H1 (cell line): ENCODE measurements around the gene CNPY4. TPM values are rescaled to one million over a fixed set of nuclear protein-coding genes. Genes with fewer than 3 reads are reported as not detected.

Source experiments
- CTCF ChIA-PET: fragments of 300-600 bp; sonication (Branson Sonifier 250); formaldehyde crosslinking; loops from one replicate; lab custom pipeline; 2021; ENCODE audit not compliant: partially characterized antibody; lab: Charles Lee
- POLR2A ChIA-PET: fragments of 300-600 bp; sonication (Branson Sonifier 250); formaldehyde crosslinking; loops from one replicate; lab custom pipeline; 2021; ENCODE audit warnings: inconsistent platforms; ENCODE audit not compliant: partially characterized antibody; lab: Charles Lee
- DNase-seq, 2 experiments: peaks; one replicate each; pipeline versions ENCODE4 v3.0.0 to v3.0.0-alpha.2; 2010 to 2022; ENCODE audit warnings: low spot score in 2 of 2, low read depth in 1 of 2, mixed read lengths in 1 of 2
- FAIRE-seq: peaks from 2 replicates; lab custom pipeline; 2011; peaks lifted over from hg19 to GRCh38; lab: Jason Lieb, UNC
- H2AFZ ChIP-seq: 2 replicates; pipeline ENCODE4 v1.8.1; 2012; ENCODE audit warnings: low read length, inconsistent platforms
- H2AK5ac ChIP-seq: 2 replicates; pipeline ENCODE4 v1.6.1; 2013; ENCODE audit warnings: low read depth, low read length
- H2BK120ac ChIP-seq: replicated peaks from 2 replicates; pipeline ENCODE3; 2013; ENCODE audit warnings: low read depth, low read length, inconsistent platforms
- H2BK12ac ChIP-seq: 2 replicates; pipeline ENCODE4 v1.6.1; 2013; ENCODE audit warnings: low read depth, low read length
- H2BK15ac ChIP-seq: 2 replicates; pipeline ENCODE4 v1.6.1; 2013; ENCODE audit warnings: low read length
- H2BK20ac ChIP-seq: 2 replicates; pipeline ENCODE4 v1.6.1; 2013; ENCODE audit warnings: low read length
- H2BK5ac ChIP-seq: 2 replicates; pipeline ENCODE4 v1.6.1; 2013; ENCODE audit warnings: low read depth, low read length
- H3K14ac ChIP-seq: 2 replicates; pipeline ENCODE4 v1.6.1; 2013; ENCODE audit warnings: inconsistent platforms; ENCODE audit not compliant: insufficient read length
- H3K18ac ChIP-seq: 2 replicates; pipeline ENCODE4 v1.6.1; 2013; ENCODE audit warnings: low read length; ENCODE audit errors: extremely low read depth
- H3K23ac ChIP-seq: 2 replicates; pipeline ENCODE4 v1.6.1; 2013; ENCODE audit warnings: inconsistent platforms; ENCODE audit not compliant: insufficient read length
- H3K23me2 ChIP-seq: 2 replicates; pipeline ENCODE4 v1.6.1; 2013; ENCODE audit warnings: low read depth, low read length
- H3K27ac ChIP-seq: 2 replicates; pipeline ENCODE4 v1.6.1; 2011; ENCODE audit warnings: low read depth, low read length, inconsistent platforms
- H3K27me3 ChIP-seq, 4 experiments: replicated peaks in 1 of 4; 1 replicate in 1 of 4; 2 replicates in 3 of 4; pipeline versions ENCODE4 v1.6.1 to v1.8.1; 2011 to 2013; ENCODE audit warnings: low read length in 3 of 4, mild to moderate bottlenecking in 3 of 4, inconsistent platforms in 2 of 4, mixed read lengths in 2 of 4, moderate library complexity in 1 of 4; ENCODE audit not compliant: control insufficient read depth in 3 of 4, insufficient read depth in 3 of 4; ENCODE audit errors: extremely low read depth in 1 of 4
- H3K36me3 ChIP-seq, 4 experiments: 2 replicates each; pipeline versions ENCODE4 v1.6.1 to v1.8.1; 2011 to 2013; ENCODE audit warnings: mild to moderate bottlenecking in 4 of 4, low read length in 3 of 4, moderate library complexity in 2 of 4, control low read depth in 1 of 4, inconsistent platforms in 1 of 4; ENCODE audit not compliant: insufficient read depth in 4 of 4, control insufficient read depth in 2 of 4
- H3K4ac ChIP-seq: replicated peaks from 2 replicates; pipeline ENCODE3; 2013; ENCODE audit warnings: low read length, low read depth, mixed read lengths, inconsistent platforms; ENCODE audit not compliant: insufficient read length
- H3K4me1 ChIP-seq, 4 experiments: replicated peaks in 1 of 4; 1 replicate in 1 of 4; 2 replicates in 3 of 4; pipeline versions ENCODE4 v1.6.1 to v1.8.1; 2011 to 2013; ENCODE audit warnings: low read length in 3 of 4, inconsistent platforms in 2 of 4, mixed read lengths in 1 of 4; ENCODE audit not compliant: insufficient read depth in 4 of 4, control insufficient read depth in 3 of 4
- H3K4me2 ChIP-seq, 2 experiments: 2 replicates each; pipeline versions ENCODE4 v1.6.1 to v1.8.1; 2011 to 2013; ENCODE audit warnings: low read depth in 2 of 2, low read length in 2 of 2, control low read depth in 1 of 2, inconsistent platforms in 1 of 2, mild to moderate bottlenecking in 1 of 2; ENCODE audit not compliant: insufficient read depth in 1 of 2
- H3K4me3 ChIP-seq, 4 experiments: fragments of 200-600, 300-600 bp in 1 of 4; sonication (generic), shearing (Covaris generic), sonication (Bioruptor Twin) in 1 of 4; 2 replicates each; pipeline versions ENCODE4 v1.5.1 to v1.8.1; 2011 to 2016; ENCODE audit warnings: low read length in 4 of 4, low read depth in 3 of 4, control low read depth in 2 of 4, inconsistent platforms in 2 of 4, mild to moderate bottlenecking in 2 of 4, mixed read lengths in 1 of 4, moderate library complexity in 1 of 4; ENCODE audit not compliant: insufficient read depth in 2 of 4; ENCODE audit errors: extremely low read depth in 1 of 4
- H3K56ac ChIP-seq: replicated peaks from 2 replicates; pipeline ENCODE3; 2013; ENCODE audit warnings: low read depth, mild to moderate bottlenecking, mixed read lengths, low read length, inconsistent platforms; ENCODE audit not compliant: insufficient read length
- H3K79me1 ChIP-seq: 2 replicates; pipeline ENCODE4 v1.6.1; 2013; ENCODE audit warnings: low read depth, low read length, control low read depth
- H3K79me2 ChIP-seq, 2 experiments: 2 replicates each; pipeline versions ENCODE4 v1.6.1 to v1.8.1; 2012 to 2013; ENCODE audit warnings: low read length in 2 of 2, mild to moderate bottlenecking in 2 of 2, inconsistent platforms in 1 of 2; ENCODE audit not compliant: insufficient read depth in 2 of 2, control insufficient read depth in 1 of 2
- H3K9ac ChIP-seq, 4 experiments: replicated peaks in 1 of 4; 1 replicate in 1 of 4; 2 replicates in 3 of 4; pipeline versions ENCODE4 v1.6.1 to v1.8.1; 2011 to 2013; ENCODE audit warnings: low read depth in 3 of 4, low read length in 3 of 4, control low read depth in 2 of 4, mild to moderate bottlenecking in 2 of 4, moderate library complexity in 2 of 4, inconsistent platforms in 1 of 4; ENCODE audit errors: extremely low read depth in 1 of 4
- H3K9me3 ChIP-seq, 2 experiments: 2 replicates each; pipeline versions ENCODE4 v1.6.1 to v1.8.1; 2012 to 2013; ENCODE audit warnings: mild to moderate bottlenecking in 2 of 2, moderate library complexity in 2 of 2, control low read depth in 1 of 2, inconsistent platforms in 1 of 2, low read depth in 1 of 2, low read length in 1 of 2, mixed read lengths in 1 of 2; ENCODE audit not compliant: insufficient read depth in 2 of 2
- H4K20me1 ChIP-seq, 2 experiments: replicated peaks in 1 of 2; 2 replicates each; pipeline versions ENCODE3 to v1.8.1; 2011 to 2013; ENCODE audit warnings: inconsistent platforms in 2 of 2, low read length in 2 of 2, mild to moderate bottlenecking in 1 of 2; ENCODE audit not compliant: insufficient read depth in 2 of 2, control insufficient read depth in 1 of 2
- H4K5ac ChIP-seq: 2 replicates; pipeline ENCODE4 v1.6.1; 2013; ENCODE audit warnings: low read length, low read depth, mixed read lengths, inconsistent platforms; ENCODE audit not compliant: insufficient read length
- H4K8ac ChIP-seq: 2 replicates; pipeline ENCODE4 v1.8.0; 2013; ENCODE audit warnings: mild to moderate bottlenecking, moderate library complexity, low read length, inconsistent platforms; ENCODE audit not compliant: insufficient read depth; ENCODE audit errors: extremely low read depth
- H4K91ac ChIP-seq: replicated peaks from 2 replicates; pipeline ENCODE3; 2013; ENCODE audit warnings: low read length, mixed read lengths, inconsistent platforms; ENCODE audit not compliant: insufficient read length
- CHD1 ChIP-seq: IDR thresholded peaks from 2 replicates; pipeline ENCODE4 v1.6.1; 2012; ENCODE audit warnings: low read depth, low read length, improper control_type of control experiment
- KDM5A ChIP-seq: fragments of 200-600 bp; IDR thresholded peaks from 2 replicates; pipeline ENCODE4 v1.7.1; 2012; ENCODE audit warnings: mild to moderate bottlenecking, low read length, inconsistent platforms, mixed read lengths
- PHF8 ChIP-seq: fragments of 200-600 bp; sonication (generic); conservative IDR thresholded peaks from 2 replicates; pipeline ENCODE4 v1.7.1; 2012; ENCODE audit warnings: low read depth, mild to moderate bottlenecking, inconsistent platforms, low read length, moderate library complexity
- POLR2A ChIP-seq, 2 experiments: IDR thresholded peaks; 1 replicate in 1 of 2; 2 replicates in 1 of 2; pipeline ENCODE4 v1.6.1; 2011; ENCODE audit warnings: low read depth in 2 of 2, low read length in 2 of 2, mild to moderate bottlenecking in 2 of 2; ENCODE audit errors: control extremely low read depth in 1 of 2
- POLR2AphosphoS5 ChIP-seq: IDR thresholded peaks from 2 replicates; pipeline ENCODE4 v1.6.1; 2011; ENCODE audit warnings: low read depth, low read length
- RBBP5 ChIP-seq: IDR thresholded peaks from 2 replicates; pipeline ENCODE4 v1.7.1; 2012; ENCODE audit warnings: low read depth, mild to moderate bottlenecking, inconsistent platforms, low read length, moderate library complexity, borderline replicate concordance
- SAP30 ChIP-seq: fragments of 300-600 bp; sonication (generic); IDR thresholded peaks from 2 replicates; pipeline ENCODE4 v1.7.1; 2012; ENCODE audit warnings: low read length, moderate library complexity, mild to moderate bottlenecking, inconsistent platforms; ENCODE audit not compliant: insufficient read depth, insufficient replicate concordance
- YY1 ChIP-seq: IDR thresholded peaks from 2 replicates; pipeline ENCODE4 v1.6.1; 2011; ENCODE audit warnings: low read depth, mild to moderate bottlenecking, low read length
- WGBS, 2 experiments: shearing (Covaris generic) in 1 of 2; methylation state at CpG; one replicate each; pipeline versions ENCODE4 v1.1.6 to v1.1.7; 2013 to 2015; ENCODE audit warnings: low lambda C conversion rate in 2 of 2, mixed read lengths in 2 of 2, inconsistent platforms in 1 of 2, low coverage in 1 of 2, missing lambda C conversion rate in 1 of 2; ENCODE audit not compliant: insufficient replicate concordance in 2 of 2, insufficient coverage in 1 of 2, insufficient read length in 1 of 2; ENCODE audit errors: extremely low coverage in 1 of 2, missing lambda C conversion rate in 1 of 2; 5-methylcytosine and 5-hydroxymethylcytosine counted together
- polyA plus RNA-seq, 7 experiments: library from polyadenylated mRNA; depleted of rRNA in 3 of 7; stranded (reverse) in 5 of 7; unstranded in 2 of 7; fragments of >200 nt in 5 of 7; fragments of 200-250 nt in 2 of 7; gene quantifications; 1 replicate in 5 of 7; 2 replicates in 1 of 7; 4 replicates in 1 of 7; pipeline versions ENCODE4 v1.2.1 to v1.2.3, GENCODE V29; 2011 to 2013; ENCODE audit warnings: missing spikeins in 2 of 7, mixed read lengths in 2 of 7
- total RNA-seq: library from RNA; stranded (reverse); fragmentation: NEBNext Ultra II Directional; extraction: Animal tissue kit (Norgen Biotek cat#: 25700); gene quantifications from 2 replicates; pipeline ENCODE4 v1.2.1, GENCODE V29; 2021

The CNPY4 gene
- total and polyA plus RNA-seq, 2 of the 8 experiments (the other 6 are each of a cell fraction or from before 2014, with no cell fraction given), result 10.2 to 15.3 TPM

GRCh38 chr7:100152937-100153666 lies 33.7 kb downstream of the CNPY4 start:
- Histone ChIP-seq H2BK5ac (no peak overlapping the region), H3K23me2 (peaks cover 9% of the 10 kb centered on the region), H3K4me1 (peaks cover 0 to 15% (median 9%) of the 10 kb centered on the region in 4 experiments; a peak in 5 of 7 replicates), H3K36me3 (peaks cover 8 to 47% (median 26%) of the 10 kb centered on the region in 4 experiments), H3K9me3 (no peaks in the 10 kb centered on the region), H3K9ac (no peak overlapping the region), H3K79me2 (peaks cover 0 to 12% of the 10 kb centered on the region in 2 experiments; a peak in 2 of 4 replicates), H3K4ac (no peak overlapping the region), H3K18ac (no peak overlapping the region), H3K23ac (no peak overlapping the region), H4K91ac (no peak overlapping the region), H2AFZ (no peak overlapping the region), H3K27ac (no peak overlapping the region), H4K5ac (no peak overlapping the region), H3K4me3 (no peak overlapping the region), H4K8ac (no peak overlapping the region; the same call in 1 of the 2 replicates), H2BK120ac (no peak overlapping the region), H3K56ac (no peak overlapping the region), H3K4me2 (no peak overlapping the region), H3K79me1 (no peaks in the 10 kb centered on the region; the same call in none of the 2 replicates), H2BK20ac (no peak overlapping the region), H3K27me3 (no peaks in the 10 kb centered on the region), H2BK15ac (no peak overlapping the region), H2AK5ac (no peak overlapping the region), H4K20me1 (peaks cover 14 to 32% of the 10 kb centered on the region in 2 experiments), H2BK12ac (no peak overlapping the region), H3K14ac (no peak overlapping the region)
- ChIA-PET CTCF (interaction anchor here (0.6 to 7.9 kb wide), 2 partner anchors 19 to 938 kb away, joined by 3 to 83 read pairs; no protein-coding TSS in a partner anchor), POLR2A (interaction anchor here (0.6 to 9.9 kb wide), 7 partner anchors 13 to 111 kb away, joined by 3 to 145 read pairs (median 3); partner anchors contain the start of gene GAL3ST4)
- FAIRE-seq (no peak), DNase-seq (no peak)
- 92% methylated on average over 16 of the region's 18 CpGs; no CpG with 5 or more reads in 1 of the 2 experiments for WGBS, 2 experiments
- TF ChIP-seq YY1 (no peak), POLR2AphosphoS5 (no peak; the same call in 1 of the 2 replicates), PHF8 (no peak), SAP30 (no peak), RBBP5 (no peak), POLR2A (IDR thresholded peaks at IDR 0.05; ENCODE audit: control extremely low read depth in 1 of 2, low read depth in 2 of 2, low read length in 2 of 2) (no peak), CHD1 (no peak), KDM5A (no peak)
